NCI-H128 (cell line): Measurements from ENCODE around the gene EXOC7.

Experiments used
- DNase-seq: peaks from one replicate; lab custom pipeline; 2025; ENCODE audit not compliant: unreplicated experiment; lab: John Stamatoyannopoulos, UW

EXOC7 gene

DNA sequence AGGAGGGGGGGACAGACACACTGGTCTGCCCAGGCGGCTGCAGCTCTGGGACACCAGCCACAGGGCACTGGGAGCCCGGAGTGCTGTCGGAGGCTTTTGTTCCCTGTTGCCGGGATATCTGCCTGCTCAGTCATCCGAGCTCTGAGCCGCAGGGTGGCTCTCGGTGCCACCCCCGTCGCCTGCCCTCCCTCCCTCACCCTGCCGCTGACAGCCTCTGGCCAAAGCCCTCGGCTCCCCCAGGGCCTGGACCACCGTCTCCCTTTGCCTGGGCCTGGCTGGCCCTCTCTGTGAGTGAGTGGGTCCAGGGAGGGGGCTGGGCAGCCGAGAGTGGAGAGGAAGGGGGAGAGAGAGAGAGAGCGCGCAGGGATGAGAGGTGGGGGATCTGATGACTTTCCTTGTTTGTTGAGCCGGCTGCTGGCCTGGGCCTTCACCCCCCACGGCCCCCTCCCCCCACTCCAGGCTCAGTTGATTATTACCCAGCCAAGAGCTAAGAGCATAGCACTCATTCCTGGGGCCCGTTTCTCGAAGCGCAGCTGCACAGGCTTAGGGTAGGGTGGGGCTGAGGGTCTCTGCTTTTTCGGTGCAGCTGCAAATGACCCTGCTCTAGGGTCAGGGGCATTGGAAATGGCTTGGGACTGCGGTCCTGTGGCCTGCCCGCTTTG is 34.8 kb upstream of the EXOC7 start:
- DNase-seq, result no peak

DNA sequence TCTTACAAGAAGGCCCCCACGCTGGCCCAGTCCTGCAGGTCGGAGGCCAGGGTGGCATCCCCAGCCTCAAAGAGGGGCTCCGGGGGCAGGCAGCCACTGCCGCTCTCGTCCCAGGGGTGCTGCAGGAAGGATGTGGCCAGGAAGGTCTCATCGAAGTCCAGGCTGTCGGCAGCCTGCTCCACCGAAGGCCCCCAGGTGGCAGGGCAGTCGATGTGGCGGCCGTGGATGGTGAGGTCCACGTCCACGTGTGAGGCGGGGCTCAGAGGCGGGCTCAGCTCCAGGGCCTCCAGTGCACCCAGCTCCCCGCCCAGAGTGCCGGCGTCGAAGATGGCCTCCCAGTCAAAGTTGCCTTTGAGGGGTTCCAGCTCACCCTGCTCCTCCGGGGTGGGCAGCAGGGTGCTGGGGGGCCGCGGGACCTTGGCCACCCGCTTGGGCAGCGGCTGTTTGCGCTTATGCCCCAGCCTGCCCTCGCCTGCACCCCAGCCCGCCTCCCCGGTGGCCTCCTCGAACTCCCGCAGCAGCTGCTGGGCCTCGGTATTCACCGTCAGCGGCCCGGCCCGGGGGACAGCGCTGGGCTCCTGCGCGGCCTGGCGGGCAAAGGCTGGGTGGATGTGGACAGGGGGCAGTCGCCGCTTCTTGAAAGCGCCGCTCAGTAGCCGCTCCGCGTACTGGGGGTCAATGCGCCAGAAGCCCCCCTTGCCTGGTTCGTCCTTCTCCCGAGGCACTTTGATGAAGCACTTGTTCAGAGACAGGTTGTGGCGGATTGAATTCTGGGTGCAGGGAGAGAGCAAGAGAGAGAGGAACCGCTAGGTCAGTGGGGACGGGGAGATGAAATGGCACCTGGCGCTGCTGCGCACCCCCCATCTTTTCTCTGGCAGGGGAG is 34.0 kb upstream of the EXOC7 start:
- no peak for DNase-seq

DNA sequence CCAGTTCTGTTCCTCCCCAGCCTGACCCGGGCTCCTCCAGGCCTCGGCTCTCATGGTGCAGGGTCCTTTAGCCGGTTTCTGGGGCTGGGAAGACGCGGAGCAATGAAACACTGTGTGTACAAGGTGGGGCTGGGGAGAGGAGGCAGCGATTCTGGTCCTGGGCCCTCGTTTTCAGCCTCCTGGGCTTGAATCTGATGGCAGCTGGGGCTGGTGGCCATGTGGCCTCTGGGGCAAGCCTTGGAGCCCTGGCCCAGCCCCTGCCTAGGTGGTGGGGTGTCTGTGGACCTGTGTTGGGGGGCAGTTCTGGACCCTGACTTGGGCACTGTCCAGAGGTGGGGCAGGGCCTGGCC is 33.4 kb upstream of the EXOC7 start:
- no peak for DNase-seq

DNA sequence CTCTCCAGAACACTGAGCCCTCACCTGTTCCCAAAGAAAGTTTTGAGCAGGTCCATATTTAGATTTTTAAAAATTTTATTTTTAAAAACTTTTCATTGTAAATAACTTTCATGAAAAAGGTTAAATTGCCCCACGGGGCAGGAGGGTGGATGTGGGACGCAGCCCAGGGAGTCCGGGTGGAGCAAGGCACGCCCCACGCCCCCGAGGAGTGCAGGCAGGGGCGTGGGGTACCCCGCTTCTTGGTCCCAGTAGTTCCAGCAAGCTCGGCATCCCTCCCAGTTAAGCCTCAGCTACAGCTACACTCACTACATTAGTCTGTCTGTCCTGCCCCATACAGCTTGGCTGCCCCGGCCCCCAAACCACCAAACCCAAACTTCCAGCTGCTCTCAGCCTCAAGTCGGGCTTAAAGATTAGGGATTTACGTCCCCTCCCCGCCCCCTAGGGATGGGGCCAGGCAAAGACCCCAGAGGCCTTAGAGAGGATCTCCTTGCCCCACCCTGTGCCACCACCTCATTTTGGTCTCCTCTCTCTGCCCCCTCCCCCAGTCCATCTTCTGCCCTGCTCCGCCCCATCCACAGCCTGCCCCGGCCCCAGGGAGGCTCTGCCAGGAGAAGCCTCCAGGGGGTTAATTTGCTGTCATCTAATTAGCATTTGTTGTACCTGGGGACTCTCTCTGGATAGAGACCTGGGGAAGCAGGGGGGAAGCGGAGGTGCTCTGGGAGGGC is 32.9 kb upstream of the EXOC7 start:
- no peak for DNase-seq

DNA sequence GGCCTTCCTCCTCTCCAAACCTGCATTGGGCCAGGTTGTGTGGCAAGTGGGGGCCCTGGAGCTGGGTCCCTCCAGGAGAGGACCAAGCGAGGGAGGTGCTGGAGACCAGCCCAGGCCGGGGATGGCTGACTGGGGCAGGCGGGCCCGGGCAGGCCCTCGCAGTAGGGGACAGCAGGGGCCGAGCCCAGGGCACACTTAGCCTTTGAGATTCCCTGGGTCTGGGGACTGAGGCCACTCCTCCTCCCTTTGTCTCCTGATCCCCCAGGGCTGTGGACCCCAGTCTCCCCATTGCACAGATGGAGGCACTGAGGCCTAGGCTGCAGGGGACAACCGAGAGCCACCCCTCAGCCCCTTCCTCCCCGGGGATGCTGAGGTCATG is 32.2 kb upstream of the EXOC7 start:
- DNase-seq, result no peak

DNA sequence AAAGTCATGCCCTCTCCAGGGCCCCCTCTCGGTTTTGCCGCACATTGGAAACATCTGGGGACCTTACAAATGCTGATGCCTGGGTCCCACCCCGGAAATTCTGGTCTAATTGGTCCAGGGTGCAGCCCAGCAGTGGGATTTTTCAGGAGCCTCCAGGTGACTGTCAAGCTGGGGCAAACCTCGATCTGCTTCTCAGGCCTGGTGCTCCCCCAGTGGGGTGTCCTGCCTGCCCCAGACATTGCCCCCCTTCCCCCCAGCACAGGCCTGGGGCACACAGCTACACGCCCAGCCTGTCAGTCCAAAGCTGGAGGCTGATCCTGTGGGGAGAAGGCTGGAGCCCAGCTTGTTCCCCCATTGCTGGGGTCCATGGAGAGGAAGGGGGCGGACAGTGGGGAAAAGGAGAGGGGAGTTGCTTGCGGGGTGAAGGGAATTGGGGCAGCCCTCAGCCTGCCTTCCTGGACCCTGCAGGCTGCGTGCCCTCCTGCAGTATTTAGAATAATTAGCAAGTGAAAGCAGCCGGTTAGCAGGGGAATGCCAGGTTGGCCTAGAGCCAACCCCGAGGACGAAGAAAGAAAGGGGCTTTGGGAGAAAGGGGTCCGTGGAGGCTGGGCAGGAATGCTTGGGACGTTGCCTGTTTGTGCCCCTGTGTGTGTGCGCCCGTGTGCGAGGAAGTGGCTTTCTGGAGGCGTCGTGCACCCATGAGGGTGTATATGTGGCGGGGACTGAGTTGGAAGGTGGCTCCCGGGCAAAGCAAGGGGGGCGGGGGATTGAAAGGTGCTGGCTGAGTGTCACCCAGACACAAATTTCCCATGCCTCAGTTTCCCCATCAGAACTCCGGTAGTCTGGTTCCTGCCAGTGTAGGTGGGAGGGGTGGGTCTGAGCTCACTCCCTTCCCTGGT is 31.6 kb upstream of the EXOC7 start:
- no peak for DNase-seq

DNA sequence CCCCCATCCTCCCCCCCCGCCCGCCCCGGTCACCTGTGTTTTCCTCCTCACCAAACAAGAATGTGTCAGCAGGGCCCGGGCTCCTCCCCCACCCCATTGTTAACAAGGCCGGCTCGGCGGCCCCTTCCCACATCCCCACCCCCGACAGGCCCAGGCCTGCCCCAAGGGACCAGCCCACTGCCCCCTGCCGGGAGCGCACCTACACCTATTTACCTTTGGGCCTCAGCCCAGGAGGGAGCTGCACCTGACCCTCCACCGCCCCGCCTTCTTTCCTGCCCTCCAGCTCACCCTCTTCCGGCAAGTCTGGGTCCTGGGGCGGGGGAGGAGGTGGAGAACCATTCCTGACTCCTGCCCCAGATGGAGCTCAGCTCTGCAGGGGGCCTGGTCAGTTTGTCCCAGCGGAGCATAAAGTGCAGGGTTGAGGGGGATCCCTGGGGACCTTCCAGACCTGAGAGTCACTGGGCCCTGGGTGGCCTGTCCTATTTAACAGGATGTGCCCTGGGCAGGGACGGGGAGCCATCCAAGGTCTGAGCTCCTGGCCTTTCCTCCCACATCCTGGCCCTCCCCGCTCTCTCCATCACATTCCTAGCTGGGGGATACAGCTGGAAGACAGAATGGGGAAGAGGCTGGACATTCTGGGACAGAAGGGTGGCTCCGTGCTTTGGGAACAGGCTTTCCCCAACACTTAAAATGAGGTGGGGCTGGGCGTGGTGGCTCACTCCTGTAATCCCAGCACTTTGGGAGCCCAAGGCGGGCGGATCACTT is 29.2 kb upstream of the EXOC7 start:
- DNase-seq, result no peak

DNA sequence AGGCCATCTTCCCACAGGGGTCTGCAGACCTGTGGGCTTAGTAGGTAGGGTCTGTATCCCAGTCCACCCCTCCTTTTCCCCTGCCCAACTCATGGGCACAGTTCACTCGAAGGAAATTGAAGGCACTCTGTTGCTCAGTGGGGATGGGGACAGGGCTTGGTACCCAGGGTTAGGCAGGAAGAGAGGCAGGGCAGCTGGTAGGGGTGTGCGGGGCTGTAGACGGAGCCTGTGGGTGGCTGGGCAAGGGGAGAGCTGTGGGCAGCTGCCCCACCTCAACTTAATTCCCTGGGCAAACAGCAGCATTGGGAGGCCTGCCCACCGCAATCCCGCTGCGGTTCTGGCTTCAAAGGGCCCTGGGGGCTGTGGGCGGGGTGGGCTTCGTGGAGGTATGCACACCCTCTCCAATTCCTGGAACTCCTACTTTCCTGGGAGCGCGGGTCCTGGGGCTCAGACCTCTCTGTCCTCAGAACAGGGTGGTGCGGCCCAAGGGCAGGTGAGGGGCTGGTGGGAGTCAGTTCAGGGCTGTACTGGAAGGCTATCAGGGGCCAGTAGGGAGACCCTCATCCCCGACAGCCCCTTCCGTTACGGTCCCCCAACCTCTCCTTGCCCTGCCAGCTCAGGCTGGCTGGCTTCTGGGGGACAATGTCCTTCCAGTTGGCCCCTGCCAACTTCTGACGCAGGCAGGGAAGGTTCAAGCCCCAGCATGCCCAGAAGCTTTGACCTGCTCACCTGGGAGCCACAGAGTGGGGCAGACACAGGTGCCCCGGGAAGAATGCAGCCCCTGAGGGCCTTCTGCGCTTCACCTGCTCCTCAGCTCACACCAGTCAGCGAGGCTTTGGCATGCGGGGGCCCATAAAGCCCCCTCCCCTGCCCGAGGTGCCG is 28.3 kb upstream of the EXOC7 start:
- no peak for DNase-seq

DNA sequence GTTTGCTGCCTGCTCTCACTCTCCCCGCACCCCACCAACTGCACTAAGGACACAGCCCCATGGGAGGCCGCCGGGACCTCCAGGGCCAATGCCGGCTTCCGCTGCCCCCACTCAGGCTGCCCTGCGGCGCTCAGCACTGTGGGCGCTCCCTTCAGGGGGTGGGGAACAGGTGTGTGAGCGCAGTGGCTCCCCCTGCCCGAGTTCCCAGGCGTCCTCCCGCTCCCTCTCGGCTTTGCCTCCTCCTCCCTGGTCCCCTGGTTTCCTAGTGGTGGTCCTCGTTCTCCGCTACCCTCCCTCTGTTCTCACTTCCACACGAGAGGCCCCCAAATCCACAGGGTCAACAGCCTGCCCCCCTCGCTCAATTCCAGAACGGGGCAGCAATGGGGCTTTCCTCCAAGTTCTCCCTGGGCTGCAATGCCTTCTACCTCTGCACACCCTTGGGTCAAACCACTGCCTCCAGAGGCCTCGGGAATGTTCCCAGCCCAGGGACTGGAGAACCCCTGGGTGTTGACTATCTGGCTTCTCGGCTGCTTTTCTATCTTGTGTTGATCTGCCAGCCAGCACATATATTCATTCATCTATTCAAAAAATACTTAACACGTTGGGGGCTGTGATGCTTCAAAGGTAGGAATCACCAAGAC is 27.6 kb upstream of the EXOC7 start:
- no peak for DNase-seq

DNA sequence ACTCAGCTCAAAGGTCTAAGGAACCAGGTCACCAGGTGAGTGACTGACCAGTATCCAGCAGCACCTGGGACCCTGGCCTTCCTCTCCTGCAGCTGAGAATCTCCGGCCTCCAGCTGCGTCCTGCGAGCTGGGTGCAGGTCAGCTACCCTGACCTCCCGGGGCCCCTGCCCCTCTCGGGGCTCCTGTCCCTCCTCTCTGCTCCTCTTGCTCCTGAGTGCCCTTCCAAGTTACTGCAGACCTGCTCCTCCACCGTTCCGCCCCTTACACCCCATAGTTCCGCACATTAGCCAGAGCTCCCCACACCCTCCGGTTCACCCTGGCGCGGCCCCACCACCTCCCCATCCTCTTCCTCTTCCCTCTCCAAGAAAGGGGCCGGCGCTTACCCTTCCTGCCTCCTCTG is 26.9 kb upstream of the EXOC7 start:
- DNase-seq, result no peak

DNA sequence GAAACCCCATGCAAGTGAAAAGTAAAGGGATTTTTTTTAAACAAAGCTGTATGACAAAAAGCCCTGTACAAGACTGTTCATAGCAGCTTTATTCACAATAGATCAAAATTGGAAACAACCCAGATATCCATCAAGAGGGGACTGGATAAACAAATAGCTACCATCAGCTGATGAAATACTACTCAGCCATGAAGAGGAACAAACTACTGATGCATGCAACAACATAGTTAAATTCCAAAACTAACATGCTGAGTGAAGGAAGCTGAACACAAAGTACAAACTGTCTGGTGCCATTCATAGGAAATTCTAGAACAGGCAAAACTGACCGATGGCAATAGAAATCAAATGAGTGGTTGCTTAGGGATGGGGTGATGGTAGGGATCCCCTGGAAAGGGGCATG is 22.3 kb upstream of the EXOC7 start:
- DNase-seq, result no peak

DNA sequence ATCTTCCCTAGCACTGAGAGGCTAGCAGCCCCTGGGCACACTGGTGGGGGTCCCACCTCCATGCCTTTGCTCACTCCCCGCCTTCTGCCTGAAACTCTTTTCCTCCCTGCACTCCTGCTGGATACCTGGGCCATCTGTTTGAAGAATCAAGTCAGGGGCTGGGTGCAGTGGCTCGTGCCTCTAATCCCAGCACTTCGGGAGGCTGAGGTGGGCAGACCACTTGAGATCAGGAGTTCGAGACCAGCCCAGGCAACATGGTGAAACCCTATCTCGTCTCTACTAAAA is 21.7 kb upstream of the EXOC7 start:
- DNase-seq, result no peak

DNA sequence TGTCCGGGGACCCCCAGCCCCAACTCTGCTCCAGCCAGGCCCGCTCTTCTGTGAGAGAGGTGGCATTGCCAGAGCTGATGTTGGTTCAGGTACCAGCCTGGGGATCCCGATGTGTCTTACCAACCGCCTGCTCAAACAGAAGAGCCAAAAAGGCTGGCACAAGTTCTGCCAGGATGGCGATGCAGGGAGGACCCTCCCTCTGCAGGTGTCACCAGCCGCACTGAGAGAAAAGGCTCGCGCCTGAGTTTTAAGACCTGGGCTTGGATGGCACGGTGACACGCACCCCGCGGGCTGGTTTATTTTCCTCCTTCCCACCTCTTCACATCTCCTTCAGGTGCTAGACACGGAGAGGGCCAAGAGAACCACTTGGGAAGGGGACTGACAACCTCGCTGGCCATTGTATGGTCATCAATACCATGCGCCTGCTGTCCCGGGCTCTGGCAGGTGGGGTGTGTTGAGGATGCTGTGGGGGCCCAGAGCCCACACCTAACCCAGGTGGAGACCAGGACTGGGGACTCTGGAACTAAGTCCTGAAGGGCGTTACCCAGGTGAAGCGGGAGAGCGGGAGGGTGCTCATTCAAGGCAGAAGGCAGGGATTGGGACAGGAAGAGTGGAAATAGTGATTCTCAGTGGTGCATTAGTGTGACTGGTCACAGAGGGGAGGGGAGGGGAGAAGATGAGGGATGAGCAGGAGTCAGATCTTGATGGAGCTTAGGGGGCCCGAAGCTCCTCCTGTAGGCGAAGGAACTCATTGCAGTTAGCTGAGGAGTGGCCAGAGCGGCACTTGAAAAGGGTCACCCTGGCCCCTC is 21.2 kb upstream of the EXOC7 start:
- DNase-seq, result no peak

DNA sequence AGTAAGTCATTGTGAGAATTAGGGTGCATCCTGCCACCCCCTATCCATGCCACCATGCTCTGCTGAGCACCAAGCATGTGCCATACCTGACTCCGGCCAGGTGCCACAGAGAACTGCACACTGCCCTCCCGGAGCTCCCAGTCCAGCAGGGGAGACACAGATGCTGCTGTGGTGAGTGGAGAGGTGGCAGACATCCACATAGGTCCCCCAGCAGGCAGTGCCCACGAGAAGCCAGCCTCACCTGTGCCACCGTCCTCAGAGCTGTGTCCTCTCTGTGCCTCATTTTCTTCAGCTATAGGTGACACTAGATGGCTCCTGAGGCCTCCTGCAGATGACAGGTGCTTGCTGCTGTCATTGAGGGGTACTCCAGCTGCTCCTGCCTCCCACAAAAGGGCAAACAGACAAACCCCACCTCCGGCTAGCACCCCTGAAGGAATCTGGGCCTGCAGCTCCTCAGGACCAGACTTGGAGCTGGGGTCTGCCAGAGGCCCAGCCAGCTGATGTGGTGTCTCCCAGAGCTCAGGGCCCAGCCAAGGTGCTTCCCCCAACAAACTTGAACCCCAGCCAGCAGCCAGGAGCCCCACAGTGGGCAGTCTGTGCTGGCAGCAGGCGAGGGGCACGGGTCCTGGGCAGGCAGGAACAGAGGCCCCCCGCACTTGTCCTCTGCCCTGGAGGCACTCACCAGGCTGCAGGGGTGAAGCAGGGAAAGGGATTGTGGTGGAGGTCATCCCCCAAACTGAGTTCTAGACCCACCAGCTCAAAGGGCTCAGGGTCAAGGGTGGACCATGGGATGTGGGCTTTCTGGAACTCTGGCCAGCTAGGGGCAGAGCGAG is 20.4 kb upstream of the EXOC7 start:
- no peak for DNase-seq

DNA sequence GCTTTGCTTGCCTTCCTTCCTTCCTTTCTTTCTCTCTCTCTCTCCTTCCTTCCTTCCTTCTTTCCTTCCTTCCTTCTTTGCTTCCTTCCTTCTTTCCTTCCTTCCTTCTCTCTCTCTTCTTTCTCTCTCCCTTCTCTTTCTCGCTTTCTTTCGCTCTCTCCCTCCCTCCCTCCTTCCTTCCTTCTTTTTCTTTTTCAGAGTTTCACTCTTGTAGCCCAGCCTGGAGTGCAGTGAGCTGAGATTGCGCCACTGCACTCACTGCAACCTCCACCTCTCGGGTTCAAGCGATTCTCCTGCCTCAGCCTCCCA is 19.6 kb upstream of the EXOC7 start:
- DNase-seq, result no peak

DNA sequence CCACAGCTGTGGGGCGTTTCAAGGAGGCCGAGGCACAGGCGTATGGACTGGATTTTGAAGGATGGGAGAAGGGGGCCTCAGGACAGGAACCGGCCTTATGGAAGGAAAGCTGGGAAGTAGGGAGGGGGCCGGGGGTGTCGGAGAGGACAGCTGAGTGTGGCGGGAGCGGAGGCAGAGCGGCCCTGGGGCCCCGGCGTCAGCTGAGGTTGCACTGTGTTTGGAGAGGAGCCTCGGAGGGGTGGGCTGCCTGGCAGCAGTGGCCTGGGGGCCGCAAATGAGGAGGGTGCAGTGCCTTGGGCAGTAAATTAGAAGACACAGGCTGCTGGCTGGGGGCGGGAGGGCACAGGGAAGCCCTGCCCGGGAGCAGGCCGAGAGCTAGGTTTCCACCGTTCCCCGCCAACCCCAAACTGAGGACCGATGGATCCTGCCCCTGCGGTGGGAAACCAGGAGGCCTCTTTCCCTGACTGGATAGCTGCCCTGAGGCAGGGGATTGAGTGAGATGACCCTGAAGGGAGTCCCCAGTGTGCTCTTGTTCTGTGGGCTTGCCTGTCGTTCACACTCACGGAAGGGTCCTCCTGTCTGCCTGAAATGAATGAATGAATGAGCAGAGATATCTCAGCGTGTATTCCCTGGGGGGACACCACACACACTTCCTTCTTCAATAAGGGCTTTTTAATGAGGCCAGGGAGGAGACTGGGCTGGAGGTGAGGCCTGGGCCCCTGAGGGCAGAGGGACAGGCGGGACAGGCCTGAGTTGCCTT is 19.0 kb upstream of the EXOC7 start:
- DNase-seq, result no peak

DNA sequence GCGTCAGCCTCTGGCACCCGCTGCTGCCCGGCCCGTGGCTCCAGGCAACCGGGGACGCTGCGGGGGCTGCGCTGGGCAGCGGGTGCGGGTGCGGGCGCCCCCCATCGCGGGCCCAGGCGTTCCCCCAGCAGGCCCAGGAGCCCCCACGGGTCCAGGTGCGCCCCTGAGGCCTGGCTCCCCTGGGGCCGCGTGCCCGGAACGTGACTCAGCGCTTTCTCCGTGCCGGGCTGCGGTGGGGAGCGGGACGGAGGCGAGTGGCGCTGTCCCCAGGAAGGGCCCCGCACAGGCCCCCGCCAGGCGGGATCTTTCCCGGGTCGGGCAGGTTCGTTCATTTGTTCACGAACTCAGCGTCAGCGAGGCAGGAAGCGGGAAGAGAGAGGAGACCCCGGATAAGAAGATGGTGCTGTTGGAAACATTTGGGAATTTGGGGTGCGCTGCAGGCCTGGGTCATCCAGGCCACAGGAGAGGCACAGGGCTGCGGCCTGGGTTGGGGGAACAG is 18.4 kb upstream of the EXOC7 start:
- DNase-seq, result no peak
